CD14-positive monocyte (primary cell): ENCODE results near the gene POGLUT3. TPM values are rescaled to one million over a fixed set of nuclear protein-coding genes. Genes with fewer than 3 reads are reported as not detected.

Experiments used
- DNase-seq, 3 donors: peaks; one replicate each; pipeline ENCODE4 v3.0.0-alpha.2; 2011 to 2022
- H2AFZ ChIP-seq: 2 replicates; pipeline ENCODE4 v1.6.0; 2012; ENCODE audit warnings: mild to moderate bottlenecking, low read depth, low read length, inconsistent platforms; ENCODE audit not compliant: insufficient read depth, poor library complexity, severe bottlenecking
- H3K27ac ChIP-seq, 2 donors: 1 replicate in 1 of 2; 2 replicates in 1 of 2; pipeline ENCODE4 v1.5.1; 2012 to 2013; ENCODE audit warnings: low read length in 2 of 2, control low read depth in 1 of 2, inconsistent platforms in 1 of 2, low read depth in 1 of 2, mild to moderate bottlenecking in 1 of 2
- H3K27me3 ChIP-seq, 2 donors: one replicate each; pipeline versions ENCODE4 v1.6.0 to v1.6.1; 2011 to 2013; ENCODE audit warnings: low read length in 2 of 2; ENCODE audit not compliant: control insufficient read depth in 2 of 2, insufficient read depth in 2 of 2
- H3K36me3 ChIP-seq, 2 donors: replicated peaks in 1 of 2; 1 replicate in 1 of 2; 2 replicates in 1 of 2; pipeline versions ENCODE4 v1.5.1 to v1.6.1; 2012 to 2013; ENCODE audit warnings: low read length in 2 of 2, control low read depth in 1 of 2, inconsistent platforms in 1 of 2, mild to moderate bottlenecking in 1 of 2; ENCODE audit not compliant: insufficient read depth in 2 of 2, control insufficient read depth in 1 of 2
- H3K4me1 ChIP-seq, 2 donors: 1 replicate in 1 of 2; 2 replicates in 1 of 2; pipeline versions ENCODE4 v1.5.1 to v1.6.1; 2012 to 2013; ENCODE audit warnings: low read length in 2 of 2, control low read depth in 1 of 2, inconsistent platforms in 1 of 2, mild to moderate bottlenecking in 1 of 2, moderate library complexity in 1 of 2; ENCODE audit not compliant: insufficient read depth in 2 of 2, control insufficient read depth in 1 of 2
- H3K4me2 ChIP-seq: replicated peaks from 2 replicates; pipeline ENCODE3; 2012; ENCODE audit warnings: low read length, moderate library complexity, mild to moderate bottlenecking; ENCODE audit not compliant: poor library complexity, severe bottlenecking; ENCODE audit errors: extremely low read depth
- H3K4me3 ChIP-seq, 3 experiments: fragments of 200-600 bp in 1 of 3; sonication (generic) in 1 of 3; replicated peaks in 1 of 3; 1 replicate in 2 of 3; 2 replicates in 1 of 3; pipeline ENCODE4 v1.5.1; 2011 to 2013; ENCODE audit warnings: low read length in 3 of 3, mild to moderate bottlenecking in 3 of 3, control low read depth in 2 of 3, low read depth in 2 of 3, inconsistent platforms in 1 of 3, moderate library complexity in 1 of 3
- H3K79me2 ChIP-seq: 2 replicates; pipeline ENCODE4 v1.6.0; 2012; ENCODE audit warnings: mild to moderate bottlenecking, control low read depth, inconsistent platforms, low read length, moderate library complexity; ENCODE audit not compliant: insufficient read depth
- H3K9ac ChIP-seq: 2 replicates; pipeline ENCODE4 v1.6.0; 2017; ENCODE audit warnings: low read length, mild to moderate bottlenecking; ENCODE audit not compliant: insufficient read depth, poor library complexity, severe bottlenecking
- H3K9me3 ChIP-seq, 2 donors: replicated peaks in 1 of 2; 1 replicate in 1 of 2; 2 replicates in 1 of 2; pipeline versions ENCODE4 v1.5.1 to v1.6.1; 2012 to 2013; ENCODE audit warnings: low read length in 2 of 2, control low read depth in 1 of 2; ENCODE audit not compliant: control insufficient read depth in 1 of 2, insufficient read depth in 1 of 2
- H4K20me1 ChIP-seq: 2 replicates; pipeline ENCODE4 v1.6.0; 2012; ENCODE audit warnings: mild to moderate bottlenecking, low read length, control low read depth, moderate library complexity; ENCODE audit not compliant: insufficient read depth
- H3K27ac Mint-ChIP-seq, 7 donors: one replicate each; pipeline ENCODE4 v1.8.0; 2020; ENCODE audit warnings: mild to moderate bottlenecking in 7 of 7, mixed read lengths in 7 of 7, moderate library complexity in 6 of 7, inconsistent platforms in 2 of 7
- H3K27me3 Mint-ChIP-seq, 3 donors: one replicate each; pipeline ENCODE4 v1.8.0; 2021 to 2022; ENCODE audit warnings: low read depth in 3 of 3, mild to moderate bottlenecking in 3 of 3, mixed read lengths in 3 of 3, moderate library complexity in 3 of 3, inconsistent platforms in 1 of 3
- H3K36me3 Mint-ChIP-seq, 2 donors: one replicate each; pipeline ENCODE4 v1.8.0; 2020; ENCODE audit warnings: mixed read lengths in 2 of 2, inconsistent platforms in 1 of 2, mild to moderate bottlenecking in 1 of 2
- H3K4me1 Mint-ChIP-seq: one replicate; pipeline ENCODE4 v1.8.0; 2020; ENCODE audit warnings: mild to moderate bottlenecking, mixed read lengths
- H3K4me3 Mint-ChIP-seq, 2 donors: one replicate each; pipeline ENCODE4 v1.8.0; 2020; ENCODE audit warnings: mild to moderate bottlenecking in 2 of 2, mixed read lengths in 2 of 2, moderate library complexity in 1 of 2
- H3K9me3 Mint-ChIP-seq, 7 donors: one replicate each; pipeline ENCODE4 v1.8.0; 2020 to 2022; ENCODE audit warnings: mixed read lengths in 7 of 7, mild to moderate bottlenecking in 6 of 7, moderate library complexity in 6 of 7, inconsistent platforms in 2 of 7
- CTCF ChIP-seq: fragments of 200-600 bp; IDR thresholded peaks from one replicate; pipeline ENCODE4 v1.8.0; 2022; ENCODE audit warnings: antibody characterized with exemption, mild to moderate bottlenecking
- WGBS: methylation state at CpG from one replicate; pipeline ENCODE4 v1.1.5; 2013; ENCODE audit warnings: missing lambda C conversion rate; ENCODE audit not compliant: insufficient coverage; 5-methylcytosine and 5-hydroxymethylcytosine counted together
- intact Hi-C, 2 donors: fragments of 100-400 bp; cut with micrococcal nuclease; formaldehyde crosslinking; loops; one replicate each; pipeline versions ENCODE4 v1.15.0 to v1.15.1; 2023
- polyA plus RNA-seq, 3 donors: library from polyadenylated mRNA; depleted of rRNA in 1 of 3; unstranded in 2 of 3; stranded (reverse) in 1 of 3; fragments of 300-500 nt in 2 of 3; fragments of >200 nt in 1 of 3; fragmentation: Illumina TruSeq in 2 of 3; gene quantifications; 1 replicate in 2 of 3; 2 replicates in 1 of 3; pipeline ENCODE4 v1.2.3, GENCODE V29; 2012 to 2021

The POGLUT3 gene
- polyA plus RNA-seq, 3 donors: 0.64 to 1.2 (median 0.80) TPM

DNA sequence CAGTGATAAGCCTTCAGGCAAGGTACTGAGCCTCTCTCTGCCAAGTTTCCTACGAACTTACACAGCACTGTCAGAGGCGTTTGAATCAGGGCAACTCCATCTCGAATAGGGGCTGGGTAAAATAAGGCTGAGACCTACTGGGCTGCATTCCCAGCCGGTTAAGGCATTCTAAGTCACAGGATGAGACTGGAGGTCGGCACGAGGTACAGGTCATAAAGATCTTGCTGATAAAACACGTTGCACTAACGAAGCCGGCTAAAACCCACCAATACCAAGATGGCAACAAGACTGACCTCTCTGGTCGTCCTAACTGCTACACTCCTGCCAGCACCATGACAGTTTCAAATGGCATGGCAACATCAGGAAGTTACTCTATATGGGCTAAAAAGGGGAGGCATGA lies 20.4 kb upstream of the POGLUT3 start:
- TF ChIP-seq CTCF: no peak
- 83% methylated on average over 4 of the region's 10 CpGs for WGBS
- no peak for DNase-seq
- Histone ChIP-seq H3K27ac (no peak overlapping the region), H3K4me3 (no peak overlapping the region), H3K9ac (no peak overlapping the region), H2AFZ (no peak overlapping the region), H3K36me3 (no peaks in the 10 kb centered on the region), H3K79me2 (no peaks in the 10 kb centered on the region), H4K20me1 (no peaks in the 10 kb centered on the region), H3K9me3 (no peaks in the 10 kb centered on the region), H3K27me3 (no peaks in the 10 kb centered on the region), H3K4me2 (no peak overlapping the region), H3K4me1 (no peaks in the 10 kb centered on the region)
- no peak overlapping the region for H3K4me3 Mint-ChIP-seq
- peaks cover 0 to 5% of the 10 kb centered on the region in 2 donors for H3K36me3 Mint-ChIP-seq
- no peak overlapping the region for H3K27ac Mint-ChIP-seq
- H3K27me3 Mint-ChIP-seq: peaks cover 0 to 1% (median 0%) of the 10 kb centered on the region in 3 donors
- H3K9me3 Mint-ChIP-seq: peaks cover 0 to 4% (median 0%) of the 10 kb centered on the region in 7 donors
- H3K4me1 Mint-ChIP-seq: no peaks in the 10 kb centered on the region
- intact Hi-C loops: no loop called here

GRCh38 chr11:108516125-108516524 lies 17.9 kb upstream of the POGLUT3 start:
- no peaks in the 10 kb centered on the region for H3K9me3 ChIP-seq
- intact Hi-C loops: no loop called here
- Mint-ChIP-seq H3K27me3 (peaks cover 0 to 1% (median 0%) of the 10 kb centered on the region in 3 donors), H3K4me1 (no peaks in the 10 kb centered on the region), H3K9me3 (peaks cover 0 to 4% (median 0%) of the 10 kb centered on the region in 7 donors), H3K27ac (no peak overlapping the region), H3K36me3 (peaks cover 0 to 5% of the 10 kb centered on the region in 2 donors), H3K4me3 (no peak overlapping the region)
- no peaks in the 10 kb centered on the region for H4K20me1 ChIP-seq
- no peaks in the 10 kb centered on the region for H3K79me2 ChIP-seq
- no peak overlapping the region for H3K9ac ChIP-seq
- H3K4me2 ChIP-seq: no peak overlapping the region
- H2AFZ ChIP-seq: no peak overlapping the region
- 95% methylated on average over 4 of the region's 4 CpGs for WGBS
- no peaks in the 10 kb centered on the region for H3K27me3 ChIP-seq
- H3K4me1 ChIP-seq: no peaks in the 10 kb centered on the region
- DNase-seq: no peak
- TF ChIP-seq CTCF: no peak
- H3K36me3 ChIP-seq: no peaks in the 10 kb centered on the region
- no peak overlapping the region for H3K4me3 ChIP-seq
- no peak overlapping the region for H3K27ac ChIP-seq
